22Rv1 (cell line): ENCODE data around the gene HYAL2.

ENCODE experiments used
- CTCF ChIP-seq: fragments of 450-650 bp; IDR thresholded peaks from 2 replicates; pipeline ENCODE4 v1.5.1; 2017; ENCODE audit warnings: mild to moderate bottlenecking
- ZFX ChIP-seq: fragments of 450-650 bp; IDR thresholded peaks from 2 replicates; pipeline ENCODE4 v1.6.1; 2017; ENCODE audit warnings: antibody characterized with exemption, borderline replicate concordance

DNA sequence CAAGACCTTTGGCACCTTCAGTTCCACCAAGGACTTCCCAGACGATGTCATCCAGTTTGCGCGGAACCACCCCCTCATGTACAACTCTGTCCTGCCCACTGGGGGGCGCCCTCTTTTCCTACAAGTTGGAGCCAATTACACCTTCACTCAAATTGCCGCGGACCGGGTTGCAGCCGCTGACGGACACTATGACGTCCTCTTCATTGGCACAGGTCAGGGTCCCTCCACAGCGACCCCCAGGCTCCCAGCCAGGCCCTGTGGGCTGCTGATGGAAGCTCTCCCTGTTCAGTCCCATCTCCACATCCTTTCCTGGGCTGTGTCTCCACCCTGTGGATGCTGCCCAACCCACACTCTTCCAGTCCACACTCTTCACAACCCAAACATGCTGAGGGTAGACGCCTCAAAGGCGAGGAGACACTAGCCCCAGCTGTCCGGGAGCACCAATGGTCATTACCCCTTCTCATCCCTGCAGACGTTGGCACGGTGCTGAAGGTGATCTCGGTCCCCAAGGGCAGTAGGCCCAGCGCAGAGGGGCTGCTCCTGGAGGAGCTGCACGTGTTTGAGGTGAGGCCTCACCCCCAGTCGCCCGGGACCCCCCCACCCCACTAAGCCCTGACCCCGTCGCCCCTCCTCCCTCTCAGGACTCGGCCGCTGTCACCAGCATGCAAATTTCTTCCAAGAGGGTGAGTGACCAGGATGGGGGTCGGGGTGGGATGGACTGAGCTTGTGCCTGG lies 48.0 kb downstream of the HYAL2 start:
- TF ChIP-seq CTCF (peak; percentile 95), ZFX (no peak)
